ENCODE data around the gene SCN2B. TPM values are rescaled to one million over a fixed set of nuclear protein-coding genes. Genes with fewer than 3 reads are reported as not detected.

Gene SCN2B
- total RNA-seq, 1 donor from 2014 or later: 0.69 TPM

DNA sequence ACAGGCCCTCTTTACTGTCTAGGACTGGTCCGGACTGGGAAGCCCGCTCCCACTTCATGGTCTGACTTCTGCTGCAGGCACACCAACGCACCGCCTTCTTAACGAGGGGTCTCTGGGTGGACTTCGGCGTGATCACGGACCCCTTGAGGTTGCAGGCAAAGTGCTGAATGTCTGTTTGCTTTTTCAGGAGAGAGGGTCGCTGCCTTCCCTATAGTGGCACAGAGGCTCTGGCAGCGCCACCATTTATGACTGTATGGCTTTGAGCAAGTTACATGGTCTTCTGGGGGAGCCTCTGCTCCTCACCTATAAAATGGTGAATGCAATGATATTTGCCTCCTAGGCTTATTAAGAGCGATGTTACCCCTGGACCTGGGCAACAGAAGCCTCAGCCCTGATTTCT is 22.5 kb downstream of the SCN2B start:
- DNase-seq (ENCODE audit: low spot score): no peak

DNA sequence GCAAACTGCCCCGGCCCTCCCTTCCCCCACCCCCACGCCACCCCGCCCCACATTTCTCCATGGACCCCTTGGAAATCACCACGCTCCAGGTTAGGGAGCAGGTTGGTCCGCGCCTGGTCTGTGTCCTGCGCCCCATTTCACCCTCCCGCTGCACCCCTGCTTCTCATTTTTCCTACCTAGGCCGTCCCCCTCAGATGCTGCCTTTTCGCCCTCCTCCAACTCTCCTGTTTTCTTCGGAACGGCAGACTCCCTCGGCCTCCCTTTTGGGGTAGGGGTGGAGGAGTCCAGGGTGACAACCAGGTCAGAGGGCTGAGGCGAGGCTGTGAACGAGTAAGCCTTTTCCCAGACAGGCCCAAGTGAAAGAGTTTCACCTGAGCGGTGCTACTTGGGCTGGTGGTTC is 22.9 kb downstream of the SCN2B start:
- DNase-seq (ENCODE audit: low spot score): no peak

DNA sequence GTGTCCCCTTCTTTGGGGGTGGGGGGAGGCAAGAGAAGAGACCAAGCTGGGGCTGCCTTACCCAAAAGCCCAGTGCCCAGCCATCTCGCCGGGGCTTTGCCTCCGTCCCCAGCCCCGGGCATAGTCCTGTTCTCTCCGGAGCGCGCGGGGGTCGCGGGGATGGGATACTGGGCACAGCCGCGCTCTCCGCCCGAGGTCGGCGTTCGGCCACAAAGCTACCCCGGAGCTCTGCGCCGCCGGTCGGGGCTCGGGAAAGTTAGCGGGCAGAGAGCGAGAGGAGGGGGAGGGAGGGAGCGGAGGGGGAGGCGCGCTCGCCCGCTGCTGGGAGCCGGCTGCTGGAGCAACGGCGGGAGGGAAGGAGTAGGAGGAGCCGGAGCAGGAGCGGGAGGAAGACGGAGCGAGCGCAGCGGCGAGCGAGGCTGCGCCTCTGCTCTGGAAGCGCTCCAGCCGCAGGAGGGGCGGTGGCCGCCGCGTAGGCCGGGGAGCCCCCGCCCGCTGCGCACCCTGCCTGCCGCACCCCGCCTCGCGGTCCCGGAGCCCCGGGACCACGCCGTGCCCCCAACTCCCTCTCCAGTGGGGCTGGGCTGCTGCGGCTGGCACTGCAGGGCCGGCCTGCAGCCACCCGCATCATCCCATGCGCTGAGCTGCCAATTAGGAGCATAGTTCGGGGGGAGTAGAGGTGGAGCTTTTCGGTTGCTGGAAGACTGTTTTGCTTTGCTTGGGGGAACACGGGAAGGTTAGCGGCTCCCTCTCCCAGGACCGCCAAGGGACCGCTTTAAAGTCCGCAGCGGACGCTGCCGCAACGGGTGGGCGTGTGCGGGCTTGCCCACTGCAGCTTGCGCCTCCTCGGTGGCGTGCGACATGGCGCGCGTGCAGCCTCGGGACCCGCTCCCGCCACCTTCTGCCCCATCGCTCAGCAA is 23.6 kb downstream of the SCN2B start, which contains the start of gene SCN4B:
Gene SCN4B, minus strand, starts transcription at position 272 of the 920 bp plus-strand sequence. Its CDS starts 150 bp downstream, at position 122.
- peak; percentile 50 for DNase-seq (ENCODE audit: low spot score)

DNA sequence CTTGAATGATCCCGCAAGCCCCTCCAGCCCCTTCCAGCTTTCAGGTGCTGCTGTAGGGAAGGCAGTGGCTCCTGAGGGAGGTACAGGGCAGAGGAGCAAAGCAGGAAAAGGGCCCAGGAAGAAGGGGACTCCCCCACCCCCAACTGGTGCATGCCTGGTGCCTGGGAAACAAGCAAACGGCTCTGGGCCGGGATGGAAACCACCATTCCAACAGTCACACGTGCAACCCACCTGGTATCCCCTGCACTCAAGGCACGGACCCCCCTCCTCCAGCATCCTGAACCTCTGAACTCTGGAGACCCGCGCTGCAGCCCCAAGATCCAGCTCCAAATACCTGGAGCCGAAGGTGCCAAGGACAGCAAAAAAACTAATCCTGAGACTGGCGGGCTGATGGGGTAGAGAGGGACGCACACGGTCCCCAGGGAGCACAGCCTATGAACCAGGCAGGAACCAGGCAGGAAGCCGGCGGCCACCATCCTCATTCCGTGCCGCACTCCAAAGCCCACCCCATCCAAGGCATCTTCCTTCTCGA is 24.4 kb downstream of the SCN2B start:
- no peak for DNase-seq (ENCODE audit: low spot score)

DNA sequence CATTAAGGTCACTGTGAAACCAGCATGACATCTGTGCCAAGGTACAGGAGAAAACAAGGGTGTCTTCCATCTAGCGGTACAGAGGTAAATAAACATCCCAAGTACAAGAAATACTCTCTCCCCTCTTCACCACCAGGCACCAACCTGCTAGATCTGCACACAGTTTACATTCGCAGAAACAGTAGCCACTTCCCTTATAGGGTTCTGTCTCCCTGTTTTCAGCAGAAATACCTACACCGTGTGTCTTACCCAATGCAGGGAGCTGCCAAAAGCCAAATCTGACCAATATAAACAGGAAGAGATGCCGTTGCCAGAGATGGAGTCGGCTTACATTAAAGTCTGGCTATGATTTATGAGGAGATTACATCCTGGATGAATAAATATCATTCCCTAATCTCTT is 25.0 kb downstream of the SCN2B start:
- DNase-seq (ENCODE audit: low spot score): no peak

DNA sequence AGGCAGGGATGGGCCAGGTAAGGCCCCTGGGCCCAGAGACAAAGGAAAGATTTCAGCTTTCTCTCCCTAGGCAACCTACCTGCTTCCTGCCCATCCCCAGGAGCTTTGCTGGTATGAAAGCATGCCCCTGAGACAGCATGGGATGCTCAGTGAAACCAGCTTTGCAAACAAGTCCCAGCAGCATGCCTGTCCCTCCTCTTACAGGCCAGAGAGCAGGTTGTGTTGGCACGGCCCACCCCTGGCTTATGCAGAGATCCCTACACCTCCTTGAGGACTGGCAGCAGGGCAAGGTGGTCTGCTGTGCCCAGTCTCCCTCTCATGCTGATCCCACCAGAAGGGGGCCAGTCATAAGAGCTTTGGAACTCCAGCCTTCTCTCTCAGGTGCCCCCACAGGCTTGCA is 26.9 kb downstream of the SCN2B start:
- no peak for DNase-seq (ENCODE audit: low spot score)

DNA sequence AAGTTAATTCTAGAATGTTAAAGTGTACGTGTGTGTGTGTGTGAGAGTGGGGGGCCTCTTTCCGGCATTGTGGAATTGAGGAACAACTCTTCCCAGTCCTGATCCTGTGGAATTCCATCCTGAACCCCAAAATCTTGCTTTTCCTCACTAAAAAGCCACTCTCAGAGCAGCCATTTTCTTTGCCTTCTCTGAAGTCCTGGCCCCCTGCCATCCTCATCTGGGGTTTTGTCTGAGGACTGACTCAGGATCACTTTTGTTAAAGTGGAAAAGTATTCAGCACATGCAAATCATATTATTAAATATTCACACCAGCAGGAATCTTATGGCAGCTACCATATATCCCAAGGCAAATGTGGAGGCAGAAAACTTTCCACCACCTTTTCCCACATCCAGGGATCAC is 27.6 kb downstream of the SCN2B start:
- no peak for DNase-seq (ENCODE audit: low spot score)

DNA sequence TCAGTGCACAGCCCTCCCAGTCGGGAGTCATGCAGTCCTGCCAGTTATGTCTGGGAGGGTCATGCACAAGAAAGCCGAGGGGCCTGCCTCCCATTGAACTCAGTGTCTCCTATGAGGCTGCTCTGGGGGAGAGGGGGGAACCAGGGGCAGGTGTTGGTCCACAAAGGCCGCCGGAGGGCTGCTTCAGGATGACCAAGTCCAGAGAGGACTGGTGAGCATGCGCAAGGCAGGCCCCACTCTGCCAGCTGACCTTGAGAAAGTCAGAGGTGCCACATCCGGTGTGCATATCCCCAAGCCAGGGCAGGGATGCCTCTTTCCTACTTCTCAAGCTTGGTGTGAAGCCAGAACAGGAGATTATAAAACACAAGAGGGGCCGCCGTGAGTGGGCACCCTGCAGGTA is 28.2 kb downstream of the SCN2B start:
- DNase-seq (ENCODE audit: low spot score): no peak

DNA sequence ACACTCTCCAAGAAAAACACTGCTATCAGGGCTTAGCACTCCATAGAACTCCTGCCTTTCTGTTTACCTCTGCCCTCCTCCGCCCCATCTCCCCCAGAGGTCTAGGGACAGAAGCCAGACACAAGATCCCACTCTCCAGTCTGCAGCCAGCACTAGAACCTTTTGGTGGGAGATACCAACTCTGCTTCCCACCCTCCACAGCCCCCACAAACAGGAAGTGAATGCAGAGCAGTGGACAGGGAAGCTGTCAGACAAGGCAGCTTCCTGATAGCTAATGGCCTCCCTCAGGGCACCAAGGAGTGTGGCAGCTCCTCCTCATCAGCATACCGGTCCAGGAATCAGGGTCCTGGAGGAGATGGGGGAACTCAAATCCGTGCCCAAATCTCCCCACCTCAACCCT is 28.9 kb downstream of the SCN2B start:
- DNase-seq (ENCODE audit: low spot score): no peak

DNA sequence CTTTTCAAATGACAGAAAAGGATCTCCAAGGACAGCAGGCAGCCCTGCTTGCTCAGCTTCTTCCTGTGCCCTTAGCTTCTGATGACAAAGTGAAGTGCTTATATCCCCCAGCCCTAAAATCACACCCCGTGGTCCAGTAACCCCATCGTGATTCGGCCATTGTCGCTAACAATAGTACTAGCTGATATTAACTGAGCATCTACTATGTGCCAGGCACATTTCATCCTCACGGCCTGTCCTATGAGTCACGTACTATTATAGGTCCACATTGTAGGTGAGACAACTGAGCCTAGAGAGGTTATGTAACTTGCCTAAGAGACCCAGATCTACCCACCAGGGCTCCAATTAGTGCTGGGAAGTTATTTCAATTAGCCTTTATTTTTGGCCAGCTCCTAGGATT is 29.9 kb downstream of the SCN2B start:
- DNase-seq (ENCODE audit: low spot score): no peak

DNA sequence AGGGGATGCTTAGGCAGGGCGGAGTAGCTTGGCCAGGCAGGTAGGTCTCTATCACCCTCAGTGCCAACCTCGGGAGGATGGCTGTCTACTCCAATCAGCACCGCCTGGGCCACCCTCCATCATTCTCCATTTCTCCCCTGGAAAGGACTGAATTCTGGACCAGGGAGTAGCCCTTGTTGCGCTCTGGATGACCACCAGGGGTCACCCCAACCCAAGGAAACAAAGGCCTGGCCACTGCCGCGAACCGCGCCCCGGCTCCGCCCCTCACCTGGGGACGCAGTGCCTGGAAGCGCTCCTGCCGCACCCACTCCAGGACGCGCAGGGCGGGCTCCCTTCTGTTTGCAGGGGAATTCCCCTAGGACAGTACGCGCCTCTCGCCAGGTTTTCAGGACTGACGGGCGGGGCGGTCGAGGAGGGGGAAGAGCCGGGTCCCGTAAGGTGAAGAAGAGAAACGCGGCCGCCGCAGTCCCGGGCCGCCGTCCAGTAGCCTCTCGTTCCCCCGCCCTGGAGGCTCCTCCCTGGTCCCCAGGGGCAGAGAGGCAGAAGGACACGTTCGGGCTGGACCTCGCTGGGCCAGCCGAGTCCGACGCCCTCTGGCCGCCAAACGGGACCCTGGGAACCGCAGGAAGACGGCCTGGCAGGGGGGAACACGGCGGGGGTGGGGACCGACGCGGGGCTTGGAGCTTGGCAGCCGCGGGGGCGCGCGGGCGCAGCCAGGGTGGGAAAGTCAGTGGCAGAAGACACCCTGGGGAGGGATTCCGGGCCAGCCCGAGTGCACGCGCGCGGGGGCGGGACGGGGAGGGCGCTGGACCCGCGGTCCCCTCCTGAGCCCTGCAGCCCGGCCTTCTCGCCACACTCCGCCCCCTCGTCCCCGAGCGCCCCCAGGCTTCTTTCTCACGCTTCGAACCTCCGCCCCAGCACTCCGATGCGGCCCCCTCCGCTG is 30.9 kb downstream of the SCN2B start:
- DNase-seq (ENCODE audit: low spot score): peak; percentile 91

DNA sequence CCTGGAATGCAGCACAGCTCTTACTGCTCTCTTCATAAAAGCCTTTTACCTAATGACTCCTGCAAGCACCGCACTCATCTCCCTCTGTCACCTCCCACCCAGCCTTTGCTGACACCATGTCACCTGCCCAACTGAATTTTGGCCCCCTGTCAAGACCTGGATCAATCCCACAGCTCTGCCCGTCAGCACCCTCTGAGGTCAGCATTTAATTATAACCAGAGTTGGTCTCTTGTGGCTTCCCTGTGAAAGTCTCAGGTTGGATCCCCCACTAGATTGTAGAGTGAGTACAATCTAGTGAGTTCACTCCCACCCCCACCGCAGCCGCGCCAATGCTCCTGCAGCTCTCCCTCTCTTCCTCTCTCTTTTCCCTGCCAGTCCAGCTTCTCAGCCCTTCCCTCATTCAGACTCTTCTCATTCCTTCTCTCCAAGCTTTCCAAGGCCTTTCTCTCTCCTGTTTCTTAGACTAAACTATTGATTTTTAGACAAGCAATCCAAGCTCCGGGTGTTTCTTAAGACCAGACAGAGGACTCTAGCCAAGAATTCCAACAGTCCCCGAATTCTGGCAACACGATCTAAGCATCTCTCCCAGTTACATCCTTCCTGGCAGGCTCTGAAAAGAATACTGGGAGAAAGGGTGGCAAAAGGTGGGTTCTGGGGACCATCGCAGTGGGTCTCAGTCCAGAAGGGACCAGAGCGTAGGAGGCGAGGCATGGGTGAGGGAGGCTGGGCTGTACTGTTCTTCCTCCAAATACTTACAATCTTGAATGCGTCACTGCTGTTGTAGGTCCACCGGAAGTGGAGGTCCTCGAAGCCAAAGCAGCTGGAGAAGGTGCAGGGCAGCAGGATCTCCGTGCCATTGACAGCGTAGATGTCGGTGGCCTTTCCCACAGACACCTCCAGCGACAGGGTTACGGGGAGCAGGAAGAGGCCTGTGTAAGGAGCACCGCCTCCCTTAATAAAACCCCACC is 31.9 kb downstream of the SCN2B start:
- no peak for DNase-seq (ENCODE audit: low spot score)

DNA sequence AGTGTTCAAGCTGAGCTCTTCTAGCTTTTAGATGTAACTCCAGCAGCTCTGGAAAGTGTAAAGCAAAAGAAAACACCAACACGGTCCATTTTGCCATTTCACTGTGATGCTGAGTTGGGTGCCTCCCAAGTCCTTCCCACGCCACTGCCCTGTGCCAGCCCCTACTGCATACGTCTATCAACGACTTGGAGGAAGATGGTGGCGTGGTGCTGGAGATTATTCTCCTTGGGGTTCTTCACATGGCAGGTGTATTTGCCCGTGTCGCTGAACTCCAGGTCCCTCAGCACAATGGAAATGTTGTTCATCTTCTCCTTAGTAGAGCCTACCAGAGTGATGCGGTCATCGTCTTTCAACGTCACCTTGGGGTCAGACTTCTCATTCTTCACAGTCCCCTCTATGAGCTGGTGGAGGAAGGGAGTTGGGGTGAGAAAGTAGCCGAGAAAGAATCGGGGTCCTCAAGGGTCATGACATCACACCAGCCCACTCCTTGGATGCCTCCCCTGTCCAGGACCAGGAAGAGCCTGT is 32.7 kb downstream of the SCN2B start:
- no peak for DNase-seq (ENCODE audit: low spot score)

DNA sequence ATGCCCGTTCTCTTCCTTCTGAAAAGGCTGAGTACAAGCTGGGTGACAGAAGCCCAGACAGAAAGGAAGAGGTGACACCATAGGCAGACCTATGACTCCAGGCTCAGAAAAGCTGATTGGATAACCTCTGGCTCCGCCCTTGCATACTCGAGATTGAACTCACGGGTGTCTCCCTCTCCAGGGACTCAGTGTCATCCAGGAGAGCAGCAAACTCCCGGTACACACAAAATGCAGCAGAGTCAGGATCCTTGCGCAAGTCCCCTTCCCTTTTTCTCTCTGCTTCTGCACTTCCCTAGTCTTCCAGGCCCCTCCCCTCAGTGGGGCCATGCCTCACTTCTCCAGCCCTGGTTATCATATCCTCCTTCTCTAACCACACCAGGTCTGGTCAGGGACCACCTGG is 33.6 kb downstream of the SCN2B start:
- peak; percentile 18 for DNase-seq (ENCODE audit: low spot score)

DNA sequence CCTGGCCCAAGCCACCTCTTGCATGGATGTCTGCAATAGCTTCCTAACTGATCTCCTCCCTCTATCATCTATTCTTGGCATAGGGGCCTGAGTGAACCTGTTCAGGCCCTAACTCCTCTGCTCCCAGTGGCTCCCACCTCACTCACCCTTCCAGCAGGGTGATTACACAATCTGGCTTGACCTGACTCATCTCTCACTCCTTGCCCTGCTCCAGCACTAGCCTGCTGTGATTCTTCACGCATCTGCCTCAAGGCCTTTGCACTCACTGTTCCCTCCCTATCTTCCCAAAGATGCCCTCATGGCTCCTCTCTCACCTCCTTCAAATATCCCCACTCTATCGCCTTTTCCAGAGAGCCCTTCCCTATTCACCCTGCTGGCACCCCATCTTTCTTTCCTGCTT is 34.4 kb downstream of the SCN2B start:
- no peak for DNase-seq (ENCODE audit: low spot score)

DNA sequence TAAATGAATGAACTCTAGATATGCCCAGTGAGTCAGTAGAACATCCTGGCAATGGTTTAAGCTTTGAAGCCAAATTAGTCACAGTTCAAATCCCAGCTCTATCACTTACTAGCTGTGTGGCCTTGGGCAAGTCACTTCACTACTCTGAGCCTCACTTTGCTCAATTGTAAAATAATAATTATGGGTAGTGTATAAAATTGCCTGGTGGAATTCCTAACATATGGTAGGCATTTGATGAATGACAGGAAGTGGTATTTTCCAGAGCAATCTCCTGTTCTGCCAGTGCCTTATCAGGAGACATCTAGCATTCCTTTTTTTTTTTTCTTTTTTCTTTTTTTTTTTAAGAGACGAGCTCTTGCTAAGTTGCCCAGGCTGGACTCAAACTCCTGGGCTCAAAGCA is 36.9 kb downstream of the SCN2B start:
- DNase-seq (ENCODE audit: low spot score): no peak

DNA sequence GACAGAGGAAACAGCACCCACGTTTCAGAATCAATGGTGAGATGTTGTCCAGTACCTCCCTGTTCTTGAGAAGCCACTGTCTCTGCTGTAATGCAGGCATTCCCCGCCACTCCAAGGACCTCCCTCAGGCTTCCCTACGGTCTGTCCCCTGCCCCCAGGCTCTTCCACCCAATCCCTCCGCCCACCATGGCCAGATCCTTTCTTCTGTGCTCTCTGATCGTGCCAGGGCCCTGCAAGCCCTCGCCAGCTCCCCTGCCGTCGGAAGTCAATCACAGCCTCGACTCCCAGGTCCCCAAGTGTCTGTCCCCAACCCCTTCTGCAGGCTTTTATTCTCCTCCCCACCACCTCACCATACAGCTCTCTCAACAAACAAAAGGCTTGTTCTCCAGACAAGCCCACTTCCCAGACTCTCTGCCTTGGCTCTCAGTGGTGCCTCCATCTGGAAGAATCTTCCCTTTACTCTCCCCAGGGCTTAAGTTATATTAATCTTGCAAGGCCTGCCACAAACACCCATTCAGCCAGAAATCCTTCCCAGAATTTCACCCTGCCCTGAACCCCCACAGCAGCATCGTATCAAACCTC is 37.5 kb downstream of the SCN2B start:
- DNase-seq (ENCODE audit: low spot score): no peak

DNA sequence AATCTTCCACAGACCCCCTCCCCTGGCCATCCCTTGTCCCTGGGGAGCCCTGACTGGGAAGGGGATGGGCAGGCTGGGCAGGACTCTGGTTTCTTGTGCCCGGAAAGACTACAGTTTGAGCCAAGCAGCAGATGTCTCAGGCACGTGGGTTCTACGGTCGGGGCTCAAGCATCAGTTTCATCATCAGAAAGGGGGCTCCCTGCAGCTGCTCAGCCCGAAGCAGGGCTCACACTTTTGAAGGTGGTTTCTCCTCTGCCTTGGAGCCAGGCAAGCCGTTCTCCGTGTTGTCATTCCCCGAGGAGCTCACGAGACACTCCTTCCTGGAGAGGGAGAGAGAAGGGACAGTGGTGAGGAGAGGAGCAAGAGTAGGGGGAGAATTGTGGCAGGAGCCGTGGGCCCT is 39.6 kb downstream of the SCN2B start:
- no peak for DNase-seq (ENCODE audit: low spot score)

DNA sequence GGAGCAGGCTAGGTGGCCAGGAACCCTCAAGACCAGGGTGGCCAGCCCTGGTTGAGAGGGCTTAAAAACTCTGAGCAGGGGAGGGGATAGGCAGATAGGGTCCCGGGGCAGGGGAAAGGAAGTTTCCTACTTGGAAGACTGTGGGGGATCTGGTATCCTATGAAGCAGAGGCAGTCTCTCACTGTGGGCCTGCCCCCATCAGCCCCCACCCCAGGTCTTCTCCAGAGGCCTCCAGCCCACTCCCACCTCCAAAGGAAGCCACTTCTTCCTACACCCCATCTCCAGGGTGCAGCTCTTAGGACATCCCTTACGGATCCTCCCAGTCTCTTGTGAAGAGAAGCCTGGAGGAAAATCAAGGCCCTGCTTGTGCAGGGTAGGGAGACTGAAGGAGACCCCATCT is 40.1 kb downstream of the SCN2B start:
- no peak for DNase-seq (ENCODE audit: low spot score)

DNA sequence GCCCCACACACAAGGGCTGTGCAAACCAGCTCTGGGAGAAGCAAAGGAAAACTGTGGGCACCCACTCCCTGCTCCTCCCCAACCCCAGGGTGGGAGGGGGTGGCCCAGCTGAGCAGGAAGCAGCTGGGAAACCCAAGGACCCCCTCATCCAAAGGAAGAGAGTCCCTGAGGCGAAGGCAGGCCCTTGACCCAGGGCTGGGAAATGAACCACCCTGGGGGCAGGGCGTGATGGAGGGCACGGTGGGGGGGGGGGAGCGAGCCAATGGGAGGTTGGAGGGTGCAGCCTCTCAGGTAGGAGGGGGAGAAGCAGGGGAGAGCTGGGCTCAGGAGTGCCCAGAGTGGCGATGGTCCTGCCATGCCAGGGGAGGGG is 40.7 kb downstream of the SCN2B start:
- DNase-seq (ENCODE audit: low spot score): no peak

All from mucosa of gallbladder (tissue), 1 donor.